Astrocyte of the cerebellum (primary cell): ENCODE data around the gene SPEM2.

Experiments used
- DNase-seq: peaks from one replicate; pipeline ENCODE4 v3.0.0-alpha.2; 2011; ENCODE audit warnings: low read depth
- H3K4me3 ChIP-seq: 2 replicates; pipeline ENCODE4 v1.5.1; 2011; ENCODE audit warnings: mild to moderate bottlenecking, low read depth, low read length, moderate library complexity
- in situ Hi-C: cut with HindIII; loops from 2 replicates; pipeline ENCODE4 v1.10.0; 2017; ENCODE audit warnings: low sequenced_read_pairs
- TF ChIP-seq, protein P1 (sequence below): IDR thresholded peaks from 2 replicates; pipeline ENCODE4 v1.5.1; 2012; ENCODE audit warnings: low read length, low read depth, moderate library complexity, mild to moderate bottlenecking; ENCODE audit errors: missing control alignments

Gene SPEM2

DNA sequence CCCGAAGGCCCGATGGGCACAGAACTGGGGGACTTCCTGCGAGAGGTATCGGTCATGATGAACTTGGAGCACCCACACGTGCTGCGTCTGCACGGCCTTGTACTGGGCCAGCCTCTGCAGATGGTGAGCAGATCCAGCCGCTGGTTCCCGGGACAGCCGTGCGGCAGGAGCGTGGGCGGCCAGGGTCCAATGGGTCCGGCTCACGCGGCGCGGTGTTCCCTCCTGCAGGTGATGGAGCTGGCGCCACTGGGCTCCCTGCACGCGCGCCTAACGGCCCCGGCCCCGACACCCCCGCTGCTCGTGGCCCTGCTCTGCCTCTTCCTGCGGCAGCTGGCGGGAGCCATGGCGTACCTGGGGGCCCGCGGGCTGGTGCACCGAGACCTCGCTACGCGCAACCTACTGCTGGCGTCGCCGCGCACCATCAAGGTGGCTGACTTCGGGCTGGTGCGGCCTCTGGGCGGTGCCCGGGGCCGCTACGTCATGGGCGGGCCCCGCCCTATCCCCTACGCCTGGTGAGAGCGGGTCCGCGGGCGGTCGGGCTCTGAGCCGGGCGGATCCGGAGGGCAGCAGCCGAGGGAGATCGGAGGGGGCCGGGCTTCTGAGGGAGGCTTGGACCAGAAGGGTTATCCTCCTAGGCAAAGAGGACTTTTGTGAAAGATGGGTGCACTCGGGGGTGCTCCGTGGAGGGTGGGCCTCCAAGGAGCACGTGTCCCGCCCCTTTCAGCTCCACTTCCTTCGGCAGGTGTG is 41.5 kb upstream of the SPEM2 start:
- in situ Hi-C loops: no loop called here
- no peak for DNase-seq
- TF ChIP-seq, protein P1, sequence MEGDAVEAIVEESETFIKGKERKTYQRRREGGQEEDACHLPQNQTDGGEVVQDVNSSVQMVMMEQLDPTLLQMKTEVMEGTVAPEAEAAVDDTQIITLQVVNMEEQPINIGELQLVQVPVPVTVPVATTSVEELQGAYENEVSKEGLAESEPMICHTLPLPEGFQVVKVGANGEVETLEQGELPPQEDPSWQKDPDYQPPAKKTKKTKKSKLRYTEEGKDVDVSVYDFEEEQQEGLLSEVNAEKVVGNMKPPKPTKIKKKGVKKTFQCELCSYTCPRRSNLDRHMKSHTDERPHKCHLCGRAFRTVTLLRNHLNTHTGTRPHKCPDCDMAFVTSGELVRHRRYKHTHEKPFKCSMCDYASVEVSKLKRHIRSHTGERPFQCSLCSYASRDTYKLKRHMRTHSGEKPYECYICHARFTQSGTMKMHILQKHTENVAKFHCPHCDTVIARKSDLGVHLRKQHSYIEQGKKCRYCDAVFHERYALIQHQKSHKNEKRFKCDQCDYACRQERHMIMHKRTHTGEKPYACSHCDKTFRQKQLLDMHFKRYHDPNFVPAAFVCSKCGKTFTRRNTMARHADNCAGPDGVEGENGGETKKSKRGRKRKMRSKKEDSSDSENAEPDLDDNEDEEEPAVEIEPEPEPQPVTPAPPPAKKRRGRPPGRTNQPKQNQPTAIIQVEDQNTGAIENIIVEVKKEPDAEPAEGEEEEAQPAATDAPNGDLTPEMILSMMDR: no peak
- peak overlapping the region; percentile 42 for H3K4me3 ChIP-seq

DNA sequence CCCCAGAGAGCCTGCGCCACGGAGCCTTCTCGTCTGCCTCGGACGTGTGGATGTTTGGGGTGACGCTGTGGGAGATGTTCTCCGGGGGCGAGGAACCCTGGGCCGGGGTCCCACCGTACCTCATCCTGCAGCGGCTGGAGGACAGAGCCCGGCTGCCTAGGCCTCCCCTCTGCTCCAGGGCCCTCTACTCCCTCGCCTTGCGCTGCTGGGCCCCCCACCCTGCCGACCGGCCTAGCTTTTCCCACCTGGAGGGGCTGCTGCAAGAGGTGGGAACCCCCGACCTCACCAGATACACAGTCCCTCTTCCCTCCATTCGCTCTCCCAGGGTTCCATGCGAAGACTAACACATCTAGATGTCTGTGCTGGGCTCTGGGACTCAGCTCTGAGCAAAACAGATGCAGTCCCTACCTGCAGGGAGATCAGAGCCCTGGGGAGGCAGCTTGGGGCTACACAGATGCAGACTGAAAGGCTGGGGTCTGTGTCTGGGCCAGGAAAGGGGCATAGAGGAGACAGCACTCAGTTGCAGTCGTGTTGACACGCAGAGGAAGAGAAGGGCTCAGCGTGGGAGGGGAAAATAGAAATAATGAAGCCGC is 40.8 kb upstream of the SPEM2 start:
- TF ChIP-seq, protein P1: no peak
- DNase-seq: no peak
- peak overlapping the region; percentile 42 for H3K4me3 ChIP-seq
- in situ Hi-C loops: loop anchor here (5.0 kb wide), 1 partner anchor 93 kb away; the partner anchor contains the start of gene ZBTB4

DNA sequence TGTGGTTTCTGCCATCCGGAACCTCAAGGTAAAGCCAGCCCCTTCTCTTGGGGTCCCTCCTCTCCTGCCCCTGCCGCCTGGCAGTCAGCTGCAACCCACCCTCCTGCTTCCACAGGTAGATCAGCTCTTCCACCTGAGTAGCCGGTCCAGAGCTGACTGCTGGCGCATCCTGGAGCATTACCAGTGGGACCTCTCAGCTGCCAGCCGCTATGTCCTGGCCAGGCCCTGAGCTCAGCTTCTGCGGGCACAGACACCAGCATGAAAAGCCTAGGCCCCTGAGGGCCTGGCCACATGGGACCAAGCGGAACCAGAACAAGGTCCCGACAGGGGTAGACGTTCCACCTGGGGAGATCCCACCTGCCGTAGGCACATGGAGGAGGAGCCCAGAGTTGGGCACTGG is 36.6 kb upstream of the SPEM2 start:
- TF ChIP-seq, protein P1: no peak
- no peak overlapping the region for H3K4me3 ChIP-seq
- no peak for DNase-seq
- in situ Hi-C loops: loop anchor here (5.0 kb wide), 1 partner anchor 88 kb away; the partner anchor contains the start of gene ZBTB4

DNA sequence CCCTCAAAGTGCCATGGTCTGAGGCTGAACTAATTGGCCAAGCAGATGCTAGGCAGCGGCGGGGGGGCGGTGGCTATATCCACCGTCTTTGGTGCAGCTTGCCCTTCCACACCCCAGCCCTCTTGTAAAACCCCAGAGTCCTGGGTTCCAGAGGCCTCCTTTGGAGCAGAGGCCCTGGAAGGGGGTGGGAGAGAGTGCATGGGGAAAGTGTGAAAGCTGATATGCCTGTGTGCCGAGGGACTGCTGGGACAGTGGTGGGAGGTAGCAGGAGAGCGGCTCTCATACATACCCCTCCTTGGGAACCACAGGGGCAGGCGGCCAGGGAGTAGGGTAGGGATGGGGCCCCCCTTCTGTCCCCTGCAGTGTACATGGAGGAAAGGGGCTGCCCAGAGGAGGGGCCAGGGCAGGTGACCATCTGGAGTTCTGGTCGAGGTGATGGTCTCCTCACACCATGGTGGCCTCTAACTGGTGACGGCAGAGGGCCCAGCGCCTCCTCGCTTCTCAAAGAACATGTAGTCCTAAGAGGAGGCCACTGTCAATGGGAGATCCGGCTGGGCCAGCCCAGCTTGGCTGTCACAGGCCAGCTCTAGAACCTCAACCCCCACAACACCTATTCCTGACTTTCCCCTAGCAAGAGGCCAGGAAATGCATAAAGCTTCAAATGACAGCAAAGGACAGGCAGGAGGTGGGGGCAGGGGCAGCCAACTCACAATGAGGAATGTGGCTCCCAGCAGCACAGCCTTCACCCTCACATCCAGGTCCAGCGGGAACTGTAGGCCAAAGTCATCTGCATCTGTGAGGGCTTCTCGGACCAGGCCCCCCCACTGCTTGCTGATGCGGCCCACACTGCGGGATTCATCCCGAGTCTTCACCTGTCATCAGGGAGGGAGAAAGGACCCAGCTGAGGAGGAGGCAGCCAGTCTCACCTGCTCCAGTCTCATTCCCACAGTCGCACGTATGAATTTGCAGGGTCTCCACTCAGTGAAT is 35.2 kb upstream of the SPEM2 start:
- no peak overlapping the region for H3K4me3 ChIP-seq
- no peak for DNase-seq
- in situ Hi-C loops: loop anchor here (5.0 kb wide), 1 partner anchor 87 kb away; the partner anchor contains the start of gene ZBTB4
- TF ChIP-seq, protein P1: no peak

DNA sequence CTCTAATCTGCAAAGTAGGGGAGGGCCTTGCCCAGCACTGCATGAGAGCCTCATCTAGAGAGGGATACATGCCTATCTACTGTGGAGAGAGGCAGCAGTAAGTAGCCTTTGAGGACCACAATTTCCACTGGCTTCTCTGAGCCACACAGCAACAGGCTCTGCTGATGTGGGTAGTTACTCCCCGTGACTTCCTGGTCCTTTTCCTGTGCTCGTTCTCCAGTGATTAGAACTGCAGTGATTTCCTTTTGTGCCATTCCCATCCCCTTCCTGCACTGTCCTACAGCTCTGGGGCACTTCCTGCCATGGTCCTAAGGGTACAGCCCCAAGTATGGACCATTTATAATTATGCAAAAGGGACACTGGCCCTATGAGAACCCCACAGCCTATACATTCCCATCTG is 34.1 kb upstream of the SPEM2 start:
- TF ChIP-seq, protein P1: no peak
- H3K4me3 ChIP-seq: no peak overlapping the region
- no peak for DNase-seq
- in situ Hi-C loops: no loop called here
